Measurements from ENCODE around the gene BNC2.

The BNC2 gene

DNA sequence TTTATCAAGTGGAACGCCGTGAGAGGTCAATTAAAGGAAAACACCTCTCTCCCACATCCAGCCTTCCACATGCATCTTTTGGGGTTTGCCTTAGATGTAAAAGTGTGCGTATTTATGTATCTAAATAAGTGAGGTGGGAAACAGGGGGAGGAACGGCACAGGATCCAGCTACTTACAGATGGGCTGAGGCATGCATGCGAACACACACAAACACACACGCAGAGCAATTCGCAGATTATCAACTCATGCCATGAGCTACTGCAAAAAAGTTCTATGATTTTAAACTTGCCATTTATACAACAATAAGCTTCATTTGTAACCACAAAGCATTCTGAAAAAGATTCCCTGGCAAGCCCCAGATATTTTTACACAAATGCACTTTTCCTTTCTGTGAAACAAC is 242.1 kb downstream of the BNC2 start:
- no peak for DNase-seq (ENCODE audit: low read depth, low spot score)

DNA sequence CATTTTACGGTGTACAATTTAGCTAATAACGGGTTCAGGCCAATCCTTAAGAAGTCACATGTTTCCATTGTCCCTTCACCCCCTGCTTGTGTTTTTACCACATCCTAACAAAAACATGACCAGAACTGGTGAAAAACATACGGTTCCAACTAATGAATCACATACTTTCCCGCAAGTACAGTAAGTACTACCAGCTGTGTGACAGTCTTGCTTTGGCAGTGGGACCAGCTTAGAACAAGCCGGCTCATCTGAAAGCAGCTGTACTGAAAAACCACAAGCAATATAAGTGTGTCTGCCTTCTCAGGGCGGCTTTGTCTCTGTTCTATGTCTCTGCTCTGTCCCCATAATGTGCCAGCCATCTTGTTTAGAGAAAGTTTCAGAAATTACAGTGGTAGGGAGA is 242.5 kb downstream of the BNC2 start:
- DNase-seq (ENCODE audit: low read depth, low spot score), result no peak

GRCh38 chr9:16627521-16627920 is 242.9 kb downstream of the BNC2 start:
- no peak for DNase-seq (ENCODE audit: low read depth, low spot score)

DNA sequence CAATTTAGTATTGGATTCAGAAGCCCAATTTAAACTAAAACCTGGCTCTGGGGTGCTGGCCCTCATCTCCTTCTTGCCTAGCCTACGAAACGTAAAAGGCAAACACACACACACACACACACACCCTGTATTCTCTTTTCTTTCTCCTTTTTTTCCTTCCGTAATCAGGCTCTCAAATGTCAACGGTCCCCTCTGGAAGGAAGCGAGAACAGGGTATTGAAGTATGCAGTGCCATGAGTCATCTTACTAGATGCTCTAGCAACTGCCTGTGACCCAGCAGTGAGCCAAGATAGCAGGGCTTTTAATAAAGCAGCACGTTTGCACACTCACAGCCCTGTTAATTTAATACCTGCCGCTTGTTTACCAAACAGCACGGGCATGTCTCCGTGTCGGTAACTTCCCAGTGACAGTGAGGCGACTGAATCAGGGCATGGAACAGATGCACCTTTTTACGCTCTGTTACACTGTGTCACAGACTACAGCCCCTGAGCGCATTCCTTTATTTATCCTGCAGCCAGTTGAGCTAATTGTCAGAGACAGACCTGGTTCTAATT is 243.8 kb downstream of the BNC2 start:
- DNase-seq (ENCODE audit: low read depth, low spot score), result peak; percentile 25

- no peak for DNase-seq (ENCODE audit: low read depth, low spot score)
Measured at GRCh38 chr9:16625811-16626210, 244.7 kb downstream of the BNC2 start.

- no peak for DNase-seq (ENCODE audit: low read depth, low spot score)
Measured at GRCh38 chr9:16625161-16625631, 245.3 kb downstream of the BNC2 start.

GRCh38 chr9:16624744-16625117 is 245.7 kb downstream of the BNC2 start:
- no peak for DNase-seq (ENCODE audit: low read depth, low spot score)

DNA sequence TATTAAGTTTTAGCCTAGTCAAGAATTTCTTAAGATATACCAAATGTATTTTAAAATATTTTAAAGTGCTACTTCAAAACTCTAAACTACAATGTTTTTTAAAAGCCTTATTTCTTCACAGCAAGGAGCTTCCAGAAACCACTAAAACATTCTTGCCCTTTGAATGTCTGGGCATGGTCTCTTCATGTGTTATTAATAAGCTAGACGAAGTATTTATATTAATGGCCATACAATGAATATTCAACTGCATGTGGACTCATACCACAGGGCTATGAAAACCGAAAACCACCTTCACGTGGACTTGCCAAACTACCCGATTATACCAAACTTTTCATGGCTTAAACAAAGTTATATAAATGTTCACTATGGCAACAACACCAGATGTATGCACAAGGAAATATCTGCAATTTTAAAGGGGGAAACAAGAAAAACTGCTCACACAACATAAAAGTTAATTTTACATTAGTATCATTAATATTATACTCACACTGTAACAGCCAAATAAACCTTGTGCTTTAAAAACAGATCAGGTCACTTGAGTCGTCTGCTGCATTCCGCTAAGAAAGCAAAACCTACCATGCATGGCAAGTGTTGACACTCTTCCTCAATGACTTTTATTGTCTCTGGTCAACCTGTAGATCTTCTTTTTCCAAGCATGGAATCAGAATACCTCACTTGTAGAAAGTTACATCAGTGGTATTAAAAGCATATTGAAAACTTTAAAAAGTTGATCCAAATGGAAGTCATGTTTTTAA is 246.3 kb downstream of the BNC2 start:
- no peak for DNase-seq (ENCODE audit: low read depth, low spot score)

DNA sequence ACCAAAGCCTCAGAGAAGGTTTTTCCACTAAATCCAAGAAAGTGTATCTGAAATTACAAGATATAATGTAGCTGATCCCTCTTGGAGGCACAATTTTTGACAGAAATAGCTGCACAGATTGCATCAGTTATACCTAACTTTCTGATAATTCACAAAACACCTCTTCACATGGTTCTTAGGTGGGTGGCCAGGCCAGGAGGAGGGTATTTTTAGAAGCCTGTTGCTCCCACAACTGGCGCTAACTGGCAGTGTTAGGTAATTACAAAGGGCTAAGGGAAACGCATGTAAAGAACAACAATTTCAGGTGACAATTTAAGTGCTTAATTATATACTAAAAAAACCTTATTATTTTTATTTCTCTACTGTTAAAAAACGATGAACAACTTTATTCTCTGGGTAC is 247.9 kb downstream of the BNC2 start:
- DNase-seq (ENCODE audit: low read depth, low spot score), result no peak

DNA sequence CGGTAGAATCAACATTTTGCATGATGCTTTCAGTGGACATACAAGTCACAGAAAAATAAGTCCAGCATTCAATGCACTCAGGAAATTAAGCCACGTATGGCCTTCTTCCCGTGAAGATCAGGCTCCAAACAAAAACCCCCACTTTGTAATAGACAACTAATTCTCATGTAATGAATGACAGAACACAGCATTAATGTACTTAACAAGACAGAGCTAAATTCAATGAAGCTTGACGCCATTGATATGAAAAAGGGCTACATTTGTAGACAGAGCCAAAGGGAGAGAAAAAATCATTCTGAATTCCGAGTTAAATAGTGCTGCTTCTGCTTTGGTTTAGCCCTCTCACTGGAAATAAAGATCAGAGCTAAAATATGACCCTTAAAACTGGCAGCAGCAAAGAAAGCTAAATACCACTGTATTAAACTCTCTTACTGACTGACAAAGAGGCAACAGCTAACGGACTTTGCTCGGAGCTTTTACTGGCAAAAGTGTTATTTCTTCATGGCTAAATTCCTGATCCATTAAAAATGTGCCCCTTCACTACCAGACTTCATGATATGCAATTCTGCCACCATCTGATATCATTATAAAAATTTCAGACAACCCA is 250.5 kb downstream of the BNC2 start:
- DNase-seq (ENCODE audit: low read depth, low spot score), result no peak

- DNase-seq (ENCODE audit: low read depth, low spot score), result no peak
Measured at GRCh38 chr9:16619402-16619801, 251.1 kb downstream of the BNC2 start.

- DNase-seq (ENCODE audit: low read depth, low spot score), result no peak
Measured at GRCh38 chr9:16618524-16618923, 251.9 kb downstream of the BNC2 start.

GRCh38 chr9:16616686-16617085 is 253.8 kb downstream of the BNC2 start:
- DNase-seq (ENCODE audit: low read depth, low spot score), result no peak

GRCh38 chr9:16615451-16615850 is 255.0 kb downstream of the BNC2 start:
- DNase-seq (ENCODE audit: low read depth, low spot score), result no peak

- no peak for DNase-seq (ENCODE audit: low read depth, low spot score)
Measured at GRCh38 chr9:16613605-16614004, 256.9 kb downstream of the BNC2 start.

- DNase-seq (ENCODE audit: low read depth, low spot score), result no peak
Measured at GRCh38 chr9:16613051-16613450, 257.4 kb downstream of the BNC2 start.

GRCh38 chr9:16612627-16613026 is 257.8 kb downstream of the BNC2 start:
- no peak for DNase-seq (ENCODE audit: low read depth, low spot score)

DNA sequence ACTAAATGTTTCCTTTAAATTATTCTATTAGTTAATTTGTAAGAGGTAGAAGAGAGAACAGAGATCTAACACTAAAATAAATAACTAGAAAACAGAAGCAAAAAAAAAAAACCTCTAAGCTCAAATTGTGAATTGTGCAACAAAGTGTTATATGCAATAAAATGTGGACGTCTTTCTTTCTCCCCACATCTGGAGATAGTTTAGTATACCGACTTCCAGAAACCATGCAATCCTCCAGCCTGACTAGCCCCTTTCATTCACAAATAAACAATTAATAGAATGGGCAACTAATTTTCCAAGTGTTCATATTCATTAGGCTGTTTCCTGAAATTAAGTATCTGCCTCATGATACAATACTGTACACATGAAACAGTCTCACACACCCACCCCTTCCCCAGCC is 258.5 kb downstream of the BNC2 start:
- DNase-seq (ENCODE audit: low read depth, low spot score), result no peak

- DNase-seq (ENCODE audit: low read depth, low spot score), result no peak
Measured at GRCh38 chr9:16611001-16611400, 259.5 kb downstream of the BNC2 start.

GRCh38 chr9:16610538-16610937 is 259.9 kb downstream of the BNC2 start:
- no peak for DNase-seq (ENCODE audit: low read depth, low spot score)

GRCh38 chr9:16608906-16609305 is 261.6 kb downstream of the BNC2 start:
- no peak for DNase-seq (ENCODE audit: low read depth, low spot score)

GRCh38 chr9:16602494-16602893 is 268.0 kb downstream of the BNC2 start:
- no peak for DNase-seq (ENCODE audit: low read depth, low spot score)

DNA sequence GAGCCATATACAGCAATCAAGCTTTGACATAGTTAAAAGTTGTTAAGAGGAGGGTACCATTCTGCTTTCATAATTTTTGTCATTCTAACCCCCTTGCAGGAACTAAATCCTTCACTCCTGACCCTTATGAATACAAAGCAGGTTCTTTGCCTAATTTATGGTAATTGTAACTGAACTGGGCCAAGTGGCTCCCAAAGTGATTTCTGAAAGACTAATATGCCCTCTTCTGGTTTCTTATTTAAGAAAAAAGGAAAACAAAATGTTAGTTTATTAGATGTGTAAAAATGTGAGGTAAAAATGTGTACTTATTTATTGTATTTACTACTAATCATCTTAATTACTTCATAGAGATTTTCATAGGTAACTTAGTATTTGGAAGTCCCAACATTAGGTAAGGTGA is 268.5 kb downstream of the BNC2 start:
- no peak for DNase-seq (ENCODE audit: low read depth, low spot score)
